Left cardiac atrium (tissue), 4 donors: ENCODE data around the gene PPP6R2. TPM values are rescaled to one million over a fixed set of nuclear protein-coding genes. Genes with fewer than 3 reads are reported as not detected.
"Not testable (repeated sequence)": the region's sequence is repeated elsewhere in the genome, so short reads cannot be mapped to it uniquely, and the experiment has no call there.

Experiments
- ATAC-seq, 2 donors: fragments of 200-7000 bp; cut with Tn5 transposase; one replicate each; pipeline ENCODE4 v1.9.1; 2020; ENCODE audit warnings: mild to moderate bottlenecking in 2 of 2, moderate library complexity in 2 of 2
- DNase-seq: peaks from one replicate; pipeline ENCODE4 v3.0.0-alpha.2; 2020
- intact Hi-C, 2 donors: fragments of 100-400 bp; cut with DNase I; formaldehyde crosslinking; loops; one replicate each; pipeline versions ENCODE4 v1.14.1 to v1.15.1; 2022 to 2023
- total RNA-seq, 2 donors: library from RNA; stranded (reverse); fragmentation: NEBNext Ultra II Directional; extraction: Animal tissue kit (Norgen Biotek cat#: 25700); gene quantifications; one replicate each; pipeline ENCODE4 v1.2.1, GENCODE V29; 2021
- donor health status: DM: no; HTN: yes; CAD: no.
- donor health status: DM: no; HTN: yes; CAD: no; lungs with severe emphysema.
- donor health status: DM: yes; HTN: yes; CAD: no.
- donor health status: Dilated cardiomyopathy.

Gene PPP6R2
- total RNA-seq, 2 donors from 2014 or later: 40.6 to 46.2 TPM

DNA sequence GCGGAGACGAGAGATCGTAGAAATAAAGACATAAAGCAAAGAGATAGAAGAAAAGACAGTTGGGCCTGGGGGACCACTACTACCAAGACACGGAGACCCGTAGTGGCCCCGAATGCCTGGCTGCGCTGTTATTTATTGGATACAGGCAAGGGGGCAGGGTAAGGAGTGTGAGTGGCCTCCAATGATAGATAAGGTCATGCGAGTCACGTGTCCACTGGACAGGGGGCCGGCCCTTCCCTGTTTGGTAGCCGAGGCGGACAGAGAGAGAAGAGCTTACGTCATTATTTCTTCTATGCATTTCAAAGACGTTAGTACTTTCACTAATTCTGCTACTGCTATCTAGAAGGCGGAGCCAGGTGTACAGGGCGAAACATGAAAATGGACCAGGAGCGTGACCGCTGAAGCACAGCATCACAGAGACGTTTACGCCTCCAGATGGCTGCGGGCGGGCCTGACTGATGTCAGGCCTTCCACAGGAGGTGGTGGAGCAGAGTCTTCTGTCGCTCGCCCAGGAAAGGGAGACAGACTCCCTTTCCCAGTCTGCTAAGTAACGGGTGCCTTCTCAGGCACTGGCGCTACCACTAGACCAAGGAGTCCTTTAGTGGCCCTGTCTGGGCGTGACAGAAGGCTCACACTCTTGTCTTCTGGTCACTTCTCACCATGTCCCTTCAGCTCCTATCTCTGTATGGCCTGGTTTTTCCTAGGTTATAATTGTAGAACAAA, 24.8 kb downstream of the PPP6R2 start:
- no peak for DNase-seq
- ATAC-seq: no peak
- intact Hi-C loops: no loop called here

- no peak for DNase-seq
- intact Hi-C loops: no loop called here
- no peak for ATAC-seq
These were observed 28.0 kb downstream of the PPP6R2 start for GRCh38 chr22:50371101-50371648.

- ATAC-seq (no peak), DNase-seq (no peak)
- intact Hi-C loops: no loop called here
These were observed 33.0 kb downstream of the PPP6R2 start for GRCh38 chr22:50376085-50376651.

DNA sequence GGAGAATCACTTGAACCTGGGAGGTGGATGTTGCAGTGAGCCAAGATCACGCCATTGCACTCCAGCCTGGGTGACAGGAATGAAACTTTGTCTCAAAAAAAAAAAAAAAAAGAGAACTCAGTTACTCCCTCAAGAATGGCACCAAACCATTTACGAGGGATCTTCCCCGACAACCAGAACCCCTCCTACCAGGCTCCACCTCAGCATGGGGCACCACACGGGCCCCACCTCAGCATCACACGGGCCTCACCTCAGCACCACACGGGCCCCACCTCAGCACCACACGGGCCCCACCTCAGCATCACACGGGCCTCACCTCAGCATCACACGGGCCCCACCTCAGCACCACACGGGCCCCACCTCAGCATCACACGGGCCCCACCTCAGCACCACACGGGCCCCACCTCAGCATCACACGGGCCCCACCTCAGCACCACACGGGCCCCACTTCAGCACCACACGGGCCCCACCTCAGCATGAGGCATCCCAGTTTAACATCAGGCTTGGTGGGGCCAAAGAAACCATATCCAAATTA, 38.0 kb downstream of the PPP6R2 start:
- intact Hi-C loops, DNase-seq, ATAC-seq: not testable (repeated sequence)

GRCh38 chr22:50396751-50397370, 53.7 kb downstream of the PPP6R2 start:
- DNase-seq: no peak
- intact Hi-C loops: no loop called here
- ATAC-seq: no peak

GRCh38 chr22:50397371-50398060, 54.4 kb downstream of the PPP6R2 start:
- intact Hi-C loops, DNase-seq, ATAC-seq: not testable (repeated sequence)

- DNase-seq (no peak), ATAC-seq (no peak)
- intact Hi-C loops: no loop called here
These were observed 55.9 kb downstream of the PPP6R2 start for GRCh38 chr22:50398831-50399648.

DNA sequence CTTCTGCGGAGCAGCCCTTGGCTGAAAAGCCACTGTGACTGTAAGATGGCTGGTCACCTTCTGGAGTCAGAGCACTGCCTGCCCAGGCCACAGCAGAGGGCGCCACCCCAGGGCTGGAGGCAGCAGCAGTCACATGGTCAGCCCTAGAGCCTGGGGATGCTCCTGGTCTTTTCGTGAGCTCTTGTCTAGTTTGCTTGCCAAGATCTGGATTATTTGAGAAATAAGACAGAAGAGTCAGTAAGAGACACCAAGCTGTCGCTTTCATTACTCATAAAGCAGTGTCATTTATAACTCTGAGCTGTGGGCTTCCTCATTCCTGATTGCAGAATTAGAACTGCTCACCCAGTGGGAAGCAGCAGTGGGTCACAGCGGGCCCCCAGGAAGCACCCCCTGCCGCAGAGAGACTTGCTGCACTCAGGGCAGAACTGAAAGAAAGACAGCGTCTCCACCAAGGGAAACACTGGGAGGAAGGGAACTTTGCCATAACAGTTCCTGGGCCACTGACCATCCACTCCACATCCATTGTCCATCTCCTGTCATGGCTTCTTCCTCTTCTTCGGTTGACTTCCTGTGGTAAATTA, 56.7 kb downstream of the PPP6R2 start:
- intact Hi-C loops: no loop called here
- ATAC-seq (peak; percentile 54 to 60), DNase-seq (peak; percentile 34)

DNA sequence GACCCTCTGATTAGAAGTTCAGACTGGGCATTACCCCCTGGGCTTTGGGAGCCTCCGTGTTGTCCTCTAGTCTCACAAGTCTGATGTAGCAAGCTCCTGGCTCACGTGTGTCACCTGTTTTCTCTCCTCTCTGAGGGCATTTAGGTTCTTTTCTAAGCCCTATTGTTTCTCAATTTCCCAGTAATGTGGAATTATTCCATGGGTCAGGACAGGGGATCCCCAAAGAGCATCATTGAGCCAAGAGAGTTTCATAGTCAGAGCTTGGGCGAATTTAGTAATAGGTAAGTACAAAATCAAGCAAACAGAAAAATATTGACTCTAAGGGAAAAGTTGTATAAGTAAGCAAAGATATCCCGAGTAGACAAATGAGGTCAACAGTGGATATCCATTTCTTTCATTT, 57.3 kb downstream of the PPP6R2 start:
- intact Hi-C loops: no loop called here
- no peak for ATAC-seq
- DNase-seq: no peak

DNA sequence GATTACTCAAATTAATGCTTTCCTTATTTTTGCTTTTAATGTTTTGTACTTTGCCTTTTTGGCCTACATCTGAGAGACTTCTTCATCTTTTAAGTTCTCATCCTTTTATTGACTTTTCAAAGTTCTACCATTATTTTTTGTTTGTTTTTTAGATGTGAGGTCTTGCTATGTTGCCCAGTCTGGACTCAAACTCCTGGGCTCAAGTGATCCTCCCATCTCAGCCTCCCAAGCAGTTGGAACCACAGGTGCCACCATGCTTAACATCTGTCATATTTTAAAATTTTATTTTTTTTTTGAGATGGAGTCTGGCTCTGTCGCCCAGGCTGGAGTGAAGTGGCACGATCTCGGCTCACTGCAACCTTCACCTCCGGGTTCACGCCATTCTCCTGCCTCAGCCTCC, 57.8 kb downstream of the PPP6R2 start:
- ATAC-seq (no peak), DNase-seq (no peak)
- intact Hi-C loops: no loop called here

DNA sequence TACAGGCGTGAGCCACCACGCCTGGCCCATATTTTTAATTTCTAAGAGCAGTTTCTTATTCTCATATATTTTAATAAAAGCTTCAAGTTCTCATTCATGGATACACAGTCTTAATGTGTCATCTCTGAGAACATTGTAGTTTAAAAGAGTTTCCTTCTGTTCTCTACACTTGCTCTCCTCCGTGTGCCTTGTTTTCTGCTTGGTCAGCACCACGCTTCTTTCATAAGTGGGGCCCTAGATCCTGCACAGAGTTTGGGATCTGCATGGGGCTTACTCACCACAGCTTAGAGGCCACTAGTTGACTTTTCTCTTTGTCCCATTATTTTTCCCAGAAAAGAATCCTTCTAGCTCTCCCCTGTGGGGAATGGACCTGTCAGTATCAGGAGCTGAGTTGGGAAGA, 58.8 kb downstream of the PPP6R2 start:
- ATAC-seq (no peak), DNase-seq (no peak)
- intact Hi-C loops: no loop called here

DNA sequence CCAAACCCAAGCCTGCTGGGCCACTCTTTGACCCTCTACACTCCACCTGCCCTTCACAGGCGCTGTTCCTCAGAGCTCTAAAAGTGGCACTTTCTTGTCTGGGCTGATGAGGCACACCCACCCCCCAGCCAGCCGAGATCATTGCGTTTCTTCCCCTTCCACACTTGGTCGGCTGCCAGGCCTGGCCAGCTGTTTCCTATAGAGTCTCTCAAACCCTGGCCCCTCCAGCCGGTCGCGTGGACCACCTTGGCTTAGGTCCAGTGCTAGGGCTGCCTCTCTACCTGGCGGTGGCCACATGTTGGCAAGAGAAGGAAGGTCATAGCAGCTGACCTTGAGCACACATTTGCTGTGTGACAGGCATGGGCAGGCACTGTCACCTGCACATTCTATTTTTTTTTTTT, 60.6 kb downstream of the PPP6R2 start:
- intact Hi-C loops: no loop called here
- ATAC-seq: peak; percentile 30 to 45
- peak; percentile 67 for DNase-seq

GRCh38 chr22:50406416-50407170, 63.5 kb downstream of the PPP6R2 start:
- DNase-seq (no peak), ATAC-seq (no peak)
- intact Hi-C loops: no loop called here

DNA sequence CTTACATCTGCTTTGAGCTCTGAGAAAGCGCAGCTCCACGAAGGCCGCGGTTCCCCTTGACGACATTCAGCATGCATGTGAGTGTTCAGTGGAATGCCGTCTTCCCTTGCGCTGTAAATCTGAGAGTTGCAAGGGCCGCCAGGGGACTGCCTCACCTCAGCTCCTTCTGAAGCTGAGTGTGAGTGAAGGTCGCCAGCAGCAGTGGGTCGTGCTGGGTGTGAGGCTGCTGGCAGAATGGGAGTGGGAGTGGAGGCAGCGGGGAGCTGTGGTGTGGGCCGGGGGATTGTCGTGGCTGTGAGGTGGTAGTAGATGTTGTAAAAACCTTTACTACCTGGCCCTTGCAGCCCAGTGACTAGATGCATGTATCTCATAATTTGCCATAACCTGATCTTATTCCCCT, 65.2 kb downstream of the PPP6R2 start:
- intact Hi-C loops: no loop called here
- no peak for ATAC-seq
- no peak for DNase-seq

GRCh38 chr22:50408954-50409353, 65.8 kb downstream of the PPP6R2 start:
- DNase-seq, ATAC-seq, intact Hi-C loops: not testable (repeated sequence)

- DNase-seq: no peak
- no peak for ATAC-seq
- intact Hi-C loops: no loop called here
These were observed 71.5 kb downstream of the PPP6R2 start for GRCh38 chr22:50414476-50415248.

- intact Hi-C loops: no loop called here
- ATAC-seq (no peak), DNase-seq (no peak)
These were observed 72.3 kb downstream of the PPP6R2 start for GRCh38 chr22:50415426-50415825.
